HG02763 (cell line): ENCODE results near the gene HYOU1.
"Not testable (repeated sequence)": the region's sequence is repeated elsewhere in the genome, so short reads cannot be mapped to it uniquely, and the experiment has no call there.

Source experiments
- ATAC-seq: cut with Tn5 transposase; IDR thresholded peaks from one replicate; pipeline ENCODE4 v1.9.1; 2021; ENCODE audit warnings: mild to moderate bottlenecking, moderate library complexity; ENCODE audit not compliant: unreplicated experiment

Gene HYOU1

DNA sequence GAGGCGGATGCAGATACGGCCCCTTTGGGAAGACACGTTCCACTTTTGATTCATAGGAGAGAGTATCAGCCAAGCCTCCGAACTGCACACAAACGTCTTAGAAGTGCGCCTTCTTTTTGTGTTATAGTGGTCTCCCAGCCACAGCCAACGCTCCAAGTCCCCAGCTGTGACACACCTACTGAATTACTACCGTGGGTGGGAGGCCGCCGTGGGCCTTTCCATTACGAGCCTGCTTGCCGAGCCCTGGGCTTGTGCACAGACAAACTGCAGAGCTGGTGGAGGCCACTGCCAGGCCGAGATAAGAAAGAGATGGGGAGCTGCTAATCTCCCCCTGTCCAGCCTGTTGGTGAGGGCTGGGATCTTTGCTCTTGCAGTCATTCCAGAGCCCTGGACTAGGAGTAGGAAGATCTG is 28.4 kb upstream of the HYOU1 start:
- ATAC-seq, result peak; percentile 11

DNA sequence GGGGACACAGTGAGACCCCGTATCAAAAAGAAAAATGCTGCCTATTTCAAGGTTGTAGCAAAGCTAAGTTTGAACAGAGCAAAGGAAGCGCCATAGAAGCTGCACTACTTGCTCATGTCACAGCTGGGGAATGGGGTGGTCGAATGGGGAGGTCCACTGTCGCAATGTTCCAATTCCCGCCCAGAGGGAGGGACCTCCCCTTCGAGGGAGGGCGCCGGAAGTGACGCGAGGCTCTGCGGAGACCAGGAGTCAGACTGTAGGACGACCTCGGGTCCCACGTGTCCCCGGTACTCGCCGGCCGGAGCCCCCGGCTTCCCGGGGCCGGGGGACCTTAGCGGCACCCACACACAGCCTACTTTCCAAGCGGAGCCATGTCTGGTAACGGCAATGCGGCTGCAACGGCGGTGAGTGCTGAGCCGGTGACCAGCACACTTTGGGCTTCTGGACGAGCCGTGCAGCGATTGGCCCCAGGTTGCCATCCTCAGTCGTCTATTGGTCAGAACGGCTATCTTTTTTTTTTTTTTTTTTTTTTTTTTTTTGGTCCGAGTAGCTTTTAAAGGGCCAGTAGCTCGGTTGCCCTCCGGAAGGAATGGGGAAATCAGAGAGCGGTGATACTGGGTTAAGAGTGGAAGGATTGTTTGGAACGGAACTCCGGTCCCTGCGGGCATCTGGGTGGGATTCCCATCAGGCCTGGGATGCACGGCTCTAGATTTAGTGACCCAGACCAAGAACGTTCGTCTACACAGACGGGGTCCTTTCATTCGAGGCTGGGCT is 27.8 kb upstream of the HYOU1 start, which contains the start of gene HMBS:
HMBS (plus strand) TSS at position 219 of the 774 bp plus-strand sequence; CDS start at position 372, 153 bp downstream.
- peak; percentile 86 for ATAC-seq

DNA sequence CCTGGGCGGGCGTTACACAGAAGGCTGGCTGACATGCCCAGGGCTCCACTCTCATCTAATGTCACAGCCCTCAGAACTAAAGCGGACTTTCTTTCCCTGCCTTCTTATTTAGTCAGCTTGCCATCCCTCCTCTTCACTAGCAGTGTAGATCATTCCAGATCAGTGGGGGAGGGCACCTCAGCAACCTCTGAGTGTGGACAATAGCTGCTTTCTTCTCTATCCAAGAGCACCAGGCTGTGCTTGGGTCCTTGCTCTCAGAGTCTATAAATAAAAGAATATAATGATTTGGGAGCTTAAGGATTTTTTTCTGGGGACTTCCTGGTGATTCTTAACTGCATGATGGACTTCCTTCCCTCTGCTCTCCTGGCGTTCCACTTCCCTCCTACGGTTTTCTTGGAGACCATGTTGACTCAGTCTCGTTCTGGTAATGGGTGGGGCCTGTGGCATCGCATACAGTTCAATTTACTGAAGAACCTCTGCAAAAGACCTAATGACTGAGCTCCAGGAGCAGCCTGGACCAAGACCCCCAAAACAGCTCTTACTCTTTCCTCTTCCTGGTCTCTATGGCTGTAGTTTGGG is 24.8 kb upstream of the HYOU1 start:
- ATAC-seq, result no peak

DNA sequence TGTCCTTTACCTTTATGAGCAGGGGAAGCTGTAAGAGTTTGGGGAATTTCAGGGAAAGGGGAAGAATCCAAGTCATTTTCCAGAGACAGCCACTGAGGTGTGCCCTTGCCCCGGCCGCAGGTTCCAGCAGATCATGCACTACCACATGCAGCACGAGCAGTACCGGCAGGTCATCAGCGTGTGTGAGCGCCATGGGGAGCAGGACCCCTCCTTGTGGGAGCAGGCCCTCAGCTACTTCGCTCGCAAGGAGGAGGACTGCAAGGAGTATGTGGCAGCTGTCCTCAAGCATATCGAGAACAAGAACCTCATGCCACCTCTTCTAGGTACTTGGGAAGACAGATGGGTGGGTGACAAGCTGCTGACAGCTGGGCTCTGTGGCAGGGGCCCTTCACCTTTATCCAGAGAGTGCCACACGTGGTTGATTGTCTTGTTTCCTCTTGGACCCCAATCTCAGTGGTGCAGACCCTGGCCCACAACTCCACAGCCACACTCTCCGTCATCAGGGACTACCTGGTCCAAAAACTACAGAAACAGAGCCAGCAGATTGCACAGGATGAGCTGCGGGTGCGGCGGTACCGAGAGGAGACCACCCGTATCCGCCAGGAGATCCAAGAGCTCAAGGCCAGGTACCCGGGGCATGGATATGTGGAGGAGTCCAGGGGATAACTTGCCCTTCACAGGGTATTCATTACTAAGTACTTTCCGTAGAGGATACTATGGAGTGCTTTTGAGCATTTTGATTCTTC is 21.8 kb upstream of the HYOU1 start:
- ATAC-seq, result no peak

DNA sequence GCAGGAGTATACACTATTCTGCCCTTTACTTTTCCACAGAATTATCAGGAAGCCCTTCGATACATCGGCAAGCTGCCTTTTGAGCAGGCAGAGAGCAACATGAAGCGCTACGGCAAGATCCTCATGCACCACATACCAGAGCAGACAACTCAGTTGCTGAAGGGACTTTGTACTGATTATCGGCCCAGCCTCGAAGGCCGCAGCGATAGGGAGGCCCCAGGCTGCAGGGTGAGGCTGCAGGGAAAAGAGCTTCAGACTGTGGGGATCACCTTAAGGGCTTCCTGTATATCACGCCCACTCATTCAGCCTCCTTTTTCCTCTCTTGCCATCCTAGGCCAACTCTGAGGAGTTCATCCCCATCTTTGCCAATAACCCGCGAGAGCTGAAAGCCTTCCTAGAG is 20.8 kb upstream of the HYOU1 start:
- ATAC-seq, result no peak

DNA sequence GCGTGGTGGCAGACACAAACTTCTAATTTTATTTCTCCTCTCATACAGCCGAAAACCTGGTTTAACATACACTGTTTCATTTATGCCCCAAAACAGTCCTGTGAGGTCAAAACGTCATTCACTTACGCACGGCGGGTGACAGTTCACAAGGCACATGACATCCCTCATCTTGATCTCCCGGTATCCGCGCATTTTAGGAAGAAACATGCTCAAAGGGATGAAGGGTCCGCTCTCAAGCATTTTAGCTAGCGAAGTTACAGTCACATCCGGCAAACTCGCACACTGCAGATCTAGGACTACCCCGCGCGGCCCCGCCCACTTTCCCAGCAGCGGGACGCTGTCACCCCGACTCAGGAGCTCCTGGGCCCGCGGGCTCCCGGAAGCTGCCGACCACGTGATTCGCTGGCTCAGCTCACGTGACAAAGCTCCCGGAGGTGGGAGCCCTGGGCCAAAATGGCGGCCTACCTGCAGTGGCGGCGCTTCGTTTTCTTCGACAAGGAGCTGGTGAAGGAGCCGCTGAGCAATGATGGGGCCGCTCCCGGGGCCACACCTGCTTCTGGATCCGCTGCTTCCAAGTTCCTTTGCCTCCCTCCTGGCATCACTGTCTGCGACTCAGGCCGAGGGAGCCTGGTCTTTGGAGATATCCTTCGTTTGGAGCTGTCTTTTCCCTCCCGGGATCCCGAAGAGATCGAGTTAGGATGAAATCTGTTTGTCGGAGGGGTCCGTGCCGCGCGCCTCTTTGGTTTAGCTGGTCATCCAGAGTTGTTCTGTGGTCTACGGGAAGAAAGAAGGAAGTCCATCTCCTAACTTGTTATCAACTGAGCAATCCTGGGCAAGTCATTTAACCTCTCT is 10.6 kb upstream of the HYOU1 start, which contains the start of gene VPS11:
VPS11 (plus strand) TSS at position 448 of the 852 bp plus-strand sequence; CDS start at position 454, 6 bp downstream.
- ATAC-seq, result peak; percentile 94

DNA sequence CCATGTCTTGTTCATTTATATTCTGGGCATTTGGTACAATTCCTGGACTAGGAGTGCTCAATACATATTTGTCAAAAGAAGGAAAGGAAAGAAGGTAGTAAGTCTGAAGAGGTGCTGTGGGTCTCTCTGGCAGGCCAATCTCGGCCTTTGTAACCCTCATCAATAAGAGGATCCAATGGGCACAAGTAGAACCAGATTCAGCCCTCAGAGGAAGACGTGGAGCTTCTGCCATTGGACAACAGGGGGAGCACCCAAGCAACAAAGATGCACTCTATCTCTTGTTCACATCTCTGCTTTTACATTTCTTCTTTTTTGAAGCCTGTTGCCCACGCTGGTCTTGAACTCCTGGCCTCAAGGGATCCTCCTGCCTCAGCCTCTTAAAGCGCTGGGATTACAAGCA is 8.4 kb upstream of the HYOU1 start:
- no peak for ATAC-seq

DNA sequence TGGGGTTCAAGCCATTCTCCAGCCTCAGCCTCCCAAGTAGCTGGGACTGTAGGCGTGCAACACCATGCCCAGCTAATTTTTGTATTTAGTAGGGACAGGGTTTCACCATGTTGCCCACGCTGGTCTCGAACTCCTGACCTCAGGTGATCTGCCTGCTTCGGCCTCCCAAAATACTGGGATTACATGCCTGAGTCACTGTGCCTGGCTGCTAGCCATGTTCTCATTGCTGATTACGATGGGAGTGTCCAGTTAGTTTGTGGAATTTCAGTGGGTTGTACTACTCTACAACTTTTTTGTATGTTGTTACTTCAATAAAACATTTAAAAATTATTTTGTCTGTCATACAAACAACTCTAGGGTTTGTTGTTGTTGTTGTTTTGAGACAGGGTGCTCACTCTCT is 5.8 kb upstream of the HYOU1 start:
- no peak for ATAC-seq

DNA sequence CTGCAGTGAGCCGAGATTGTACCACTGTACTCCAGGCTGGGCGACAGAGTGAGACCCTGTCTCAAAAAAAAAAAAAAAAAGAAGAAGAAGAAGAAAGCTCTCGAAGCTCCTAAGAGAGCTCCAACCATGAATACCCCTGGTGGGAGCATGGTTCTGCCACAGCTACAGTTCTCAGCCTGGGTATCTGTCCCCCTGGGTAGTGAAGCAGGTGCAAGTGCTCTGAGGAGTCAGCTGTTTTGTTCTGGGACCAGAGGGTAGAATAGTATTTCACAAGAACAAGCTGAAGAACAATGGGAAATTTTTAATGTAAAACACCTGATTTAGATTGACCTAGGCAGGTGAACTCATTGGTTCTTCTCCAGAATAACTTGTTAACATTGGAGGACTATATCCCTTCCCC is 4.3 kb upstream of the HYOU1 start:
- ATAC-seq, result no peak

DNA sequence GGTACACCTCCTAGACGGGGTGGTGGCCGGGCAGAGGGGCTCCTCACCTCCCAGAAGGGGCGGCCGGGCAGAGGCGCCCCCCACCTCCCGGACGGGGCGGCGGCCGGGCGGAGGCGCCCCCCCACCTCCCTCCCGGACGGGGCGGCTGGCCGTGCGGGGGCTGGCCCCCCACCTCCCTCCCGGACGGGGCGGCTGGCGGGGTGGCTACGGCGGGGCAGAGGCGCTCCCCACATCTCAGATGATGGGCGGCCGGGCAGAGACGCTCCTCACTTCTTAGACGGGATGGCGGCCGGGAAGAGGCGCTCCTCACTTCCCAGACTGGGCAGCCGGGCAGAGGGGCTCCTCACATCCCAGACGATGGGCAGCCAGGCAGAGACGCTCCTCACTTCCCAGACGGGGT is 2.1 kb upstream of the HYOU1 start:
- ATAC-seq, result not testable (repeated sequence)

DNA sequence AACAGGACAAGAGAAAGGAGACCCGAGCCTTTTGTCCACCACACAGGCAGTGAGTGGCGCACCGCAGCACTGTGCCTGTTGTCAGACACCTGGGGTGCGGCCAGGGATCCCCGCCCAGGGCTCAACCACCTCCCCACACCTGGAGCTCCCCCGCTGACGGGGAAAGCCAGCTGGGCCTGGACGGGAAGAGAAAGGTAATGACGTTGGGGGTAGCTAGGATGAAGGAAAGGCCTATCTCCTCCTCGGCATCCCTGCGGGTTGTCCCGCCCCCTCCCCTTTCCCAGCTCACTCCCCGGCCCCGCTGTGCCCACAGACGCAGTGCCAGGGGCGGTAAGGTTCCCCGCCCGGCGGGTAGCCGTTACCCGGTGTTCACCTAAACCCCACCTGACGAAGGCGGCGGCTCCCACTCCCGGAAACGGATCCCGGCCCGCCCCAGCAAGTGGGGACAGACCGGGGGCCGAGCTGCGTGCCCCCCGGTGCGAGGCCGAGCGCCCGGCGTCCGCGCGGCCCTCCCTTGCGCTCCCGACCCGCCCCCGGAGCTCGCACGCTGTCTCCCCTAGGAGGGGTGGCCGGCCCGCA is 495 bp downstream of the HYOU1 start:
- ATAC-seq, result no peak

DNA sequence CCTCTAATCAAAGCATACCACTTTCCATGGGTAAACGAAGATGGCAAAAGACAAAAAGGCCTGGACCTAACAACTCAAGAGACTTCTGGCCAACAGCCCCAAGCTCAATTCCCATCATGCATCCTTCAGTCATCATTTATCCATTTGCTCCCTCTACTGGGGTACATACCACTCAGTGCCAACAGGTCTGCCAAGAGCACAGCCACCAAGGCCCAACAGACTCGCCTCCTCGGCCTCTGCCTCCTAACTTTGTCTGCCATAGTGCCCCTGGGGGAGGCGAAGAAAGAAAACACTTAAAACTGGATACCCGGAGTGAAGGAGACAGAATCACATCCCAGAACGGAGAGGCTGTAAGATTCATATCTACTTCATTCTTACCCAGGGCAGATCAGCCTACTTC is 1.1 kb downstream of the HYOU1 start:
- ATAC-seq, result no peak

DNA sequence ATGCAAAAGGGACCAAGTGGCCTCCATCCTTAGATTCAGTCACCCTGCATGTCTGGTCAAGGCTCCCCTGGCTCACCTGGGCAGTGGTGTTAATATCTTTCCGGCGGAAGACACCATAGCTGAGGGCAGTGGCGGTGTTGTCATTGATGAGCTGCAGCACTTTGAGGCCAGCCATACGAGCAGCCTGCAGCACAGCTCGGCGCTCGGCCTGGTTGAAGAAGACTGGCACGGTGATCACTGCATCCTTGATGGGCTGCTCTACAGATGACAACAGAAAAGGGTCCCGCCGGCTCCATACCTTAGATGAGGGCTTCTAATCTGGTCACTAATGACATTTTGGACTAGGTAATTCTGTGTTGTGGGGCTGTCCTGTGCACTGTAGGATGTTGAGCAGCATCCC is 2.6 kb downstream of the HYOU1 start:
- ATAC-seq, result no peak

DNA sequence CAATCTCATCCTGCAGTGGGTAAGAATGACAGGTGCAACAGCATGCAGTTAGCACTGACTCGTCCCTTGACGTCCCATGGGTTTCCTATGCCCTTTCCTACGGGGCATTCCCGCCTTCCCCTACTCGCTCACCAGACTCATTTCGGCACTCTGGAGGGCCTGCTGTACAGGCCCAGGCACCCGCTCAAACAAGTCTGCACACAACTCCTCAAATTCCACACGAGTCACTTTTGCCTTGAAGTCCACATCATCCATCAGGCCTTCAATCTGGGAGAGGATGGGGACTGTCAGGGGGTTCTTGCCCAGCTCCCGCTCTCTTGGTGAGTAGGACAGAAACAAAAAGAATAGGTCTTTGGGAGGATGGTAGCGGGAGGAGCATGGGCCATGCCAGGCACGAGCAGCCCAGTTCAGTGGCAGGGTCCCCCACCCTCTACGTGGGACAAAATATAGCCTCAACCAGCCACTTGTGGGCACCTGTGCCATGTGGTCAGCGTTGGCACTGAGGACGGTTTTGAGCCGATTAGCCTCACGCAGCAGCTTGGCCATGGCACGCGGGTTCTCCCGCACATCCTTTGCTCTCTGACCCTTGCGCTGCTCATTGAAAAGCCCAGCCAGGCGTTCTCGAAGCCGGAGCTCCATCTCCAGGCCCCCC is 4.7 kb downstream of the HYOU1 start:
- no peak for ATAC-seq

DNA sequence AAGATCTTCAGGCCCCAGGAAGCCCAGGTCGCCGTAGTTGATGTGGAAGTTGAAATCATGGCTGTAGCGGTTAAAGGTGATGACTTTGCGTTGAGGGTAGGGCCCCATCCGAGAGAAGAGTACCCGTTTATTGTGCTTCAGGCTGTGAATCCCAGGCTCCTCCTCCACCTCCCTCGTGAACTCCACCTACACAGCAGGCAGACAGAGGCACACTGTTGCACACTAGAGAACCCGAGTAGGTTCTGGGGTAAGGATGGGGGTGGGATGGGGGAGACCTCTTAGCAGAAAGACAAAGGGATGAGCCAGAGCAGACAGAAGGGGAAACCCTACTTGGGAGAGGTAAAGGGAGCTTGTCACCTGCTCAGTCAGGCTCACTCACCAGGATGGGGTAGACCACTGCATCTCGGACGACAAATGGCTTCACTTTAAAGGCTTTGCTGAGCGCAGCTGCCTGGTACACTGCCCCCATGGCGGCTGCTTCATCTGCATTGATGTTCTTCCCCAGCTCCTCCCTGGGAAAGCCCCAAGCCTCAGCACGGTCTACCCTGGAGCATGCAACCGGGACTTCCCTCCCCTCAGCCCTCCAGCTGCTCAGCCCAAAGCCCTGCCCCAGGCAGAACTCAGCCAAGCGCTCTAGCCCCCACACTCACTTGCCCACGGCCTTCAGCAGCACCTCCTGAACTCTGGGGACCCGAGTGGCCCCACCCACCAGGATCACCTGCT is 5.4 kb downstream of the HYOU1 start:
- ATAC-seq, result peak; percentile 60

DNA sequence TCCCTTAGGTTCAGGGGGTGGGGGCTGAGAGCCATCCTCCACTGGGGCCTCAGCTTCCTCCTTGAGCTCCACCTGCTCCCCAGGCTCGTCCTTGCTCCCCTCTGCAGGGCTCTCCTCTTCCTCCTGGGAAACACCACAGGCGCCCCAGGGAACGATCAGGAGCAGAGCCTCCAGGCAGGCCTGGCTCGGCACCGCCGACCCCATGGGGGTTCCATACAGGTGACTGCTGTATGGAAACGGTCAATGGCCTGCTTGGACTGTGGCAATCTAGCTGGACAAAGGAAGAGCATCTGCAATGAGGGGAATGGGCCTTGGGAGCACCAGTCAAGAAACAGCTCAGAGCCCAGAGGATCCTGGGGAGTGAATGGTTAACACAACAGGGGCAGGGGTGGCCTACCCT is 7.9 kb downstream of the HYOU1 start:
- ATAC-seq, result no peak

DNA sequence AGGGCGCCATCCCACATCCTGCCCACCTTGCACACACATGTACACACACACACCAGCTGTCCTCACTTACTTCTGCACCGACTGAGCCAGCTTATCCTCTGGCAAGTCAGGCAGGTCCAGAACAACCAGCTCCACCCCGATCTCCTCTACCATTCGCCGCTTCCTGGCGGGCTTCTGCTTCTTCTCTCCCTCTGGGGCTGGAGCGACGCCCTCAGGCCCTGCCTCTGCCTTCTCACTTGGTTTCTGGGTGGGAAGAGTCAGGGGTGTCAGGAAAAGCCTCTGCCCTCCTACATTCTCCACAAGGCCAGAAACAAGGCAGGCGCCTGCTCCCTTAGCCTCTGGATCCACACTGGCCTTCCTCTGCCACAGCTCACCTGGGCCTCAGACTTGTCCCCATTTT is 8.4 kb downstream of the HYOU1 start:
- no peak for ATAC-seq

DNA sequence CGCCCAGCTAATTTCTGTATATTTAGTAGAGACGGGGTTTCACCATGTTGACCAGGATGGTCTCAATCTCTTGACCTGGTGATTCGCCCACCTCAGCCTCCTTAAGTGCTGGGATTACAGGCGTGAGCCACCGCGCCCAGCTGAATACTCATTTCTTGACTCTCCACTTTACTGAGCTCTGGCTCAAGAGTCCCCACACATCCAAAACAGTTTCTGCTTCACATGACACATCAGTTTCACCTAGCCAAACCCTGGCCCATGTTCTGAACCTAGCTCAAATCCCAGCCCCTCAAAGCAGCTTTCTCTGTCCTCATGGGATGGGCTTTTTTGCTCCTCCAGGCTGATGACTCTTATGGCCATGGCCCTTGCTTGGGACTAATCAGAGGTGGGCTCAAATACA is 9.8 kb downstream of the HYOU1 start:
- ATAC-seq, result no peak

DNA sequence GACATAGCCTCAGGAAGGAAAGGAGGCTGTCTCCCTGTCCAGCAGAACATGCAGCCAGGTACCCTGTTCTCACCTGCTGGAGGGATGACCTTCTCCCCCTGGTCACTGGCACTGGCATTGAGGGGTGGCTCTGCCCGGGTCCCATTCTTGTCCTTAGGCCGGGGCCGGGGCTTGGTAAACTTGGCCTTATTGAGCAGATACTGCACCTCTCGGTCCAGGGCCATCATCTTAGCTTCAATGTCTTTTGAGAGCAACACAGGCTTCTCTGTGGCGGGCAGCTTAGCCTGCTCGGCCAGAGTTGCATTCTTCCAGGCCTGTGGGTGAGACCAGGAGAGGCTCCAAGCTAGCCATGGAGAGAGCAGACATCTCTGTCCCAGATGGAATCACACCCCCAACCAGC is 10.5 kb downstream of the HYOU1 start:
- no peak for ATAC-seq
